ENCODE measurements around the gene WDR81.
A peak's percentile ranks its signal among the peaks of the same experiment; 100 is the strongest.

WDR81 gene

DNA sequence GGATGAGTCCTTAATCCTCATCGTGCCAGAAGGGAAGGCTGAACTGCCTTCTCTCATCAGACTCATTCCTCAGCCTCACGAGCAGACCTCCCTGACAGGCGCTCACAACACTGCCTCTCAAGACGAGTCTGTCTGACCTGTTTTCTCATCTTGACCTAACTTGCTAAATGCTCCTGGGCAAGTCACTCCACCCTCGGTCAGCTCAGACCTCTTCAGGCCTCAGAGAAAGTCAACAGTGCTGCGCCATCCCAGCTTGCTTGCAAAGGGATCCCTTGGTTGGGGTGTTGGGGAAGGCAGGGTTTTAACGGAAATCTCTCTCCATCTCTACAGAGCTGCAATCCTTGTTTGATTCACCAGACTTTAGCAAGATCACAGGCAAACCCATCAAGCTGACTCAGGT lies 52.4 kb downstream of the WDR81 start:
- DNase-seq (ENCODE audit: low spot score) (no peak), FAIRE-seq (no peak)

DNA sequence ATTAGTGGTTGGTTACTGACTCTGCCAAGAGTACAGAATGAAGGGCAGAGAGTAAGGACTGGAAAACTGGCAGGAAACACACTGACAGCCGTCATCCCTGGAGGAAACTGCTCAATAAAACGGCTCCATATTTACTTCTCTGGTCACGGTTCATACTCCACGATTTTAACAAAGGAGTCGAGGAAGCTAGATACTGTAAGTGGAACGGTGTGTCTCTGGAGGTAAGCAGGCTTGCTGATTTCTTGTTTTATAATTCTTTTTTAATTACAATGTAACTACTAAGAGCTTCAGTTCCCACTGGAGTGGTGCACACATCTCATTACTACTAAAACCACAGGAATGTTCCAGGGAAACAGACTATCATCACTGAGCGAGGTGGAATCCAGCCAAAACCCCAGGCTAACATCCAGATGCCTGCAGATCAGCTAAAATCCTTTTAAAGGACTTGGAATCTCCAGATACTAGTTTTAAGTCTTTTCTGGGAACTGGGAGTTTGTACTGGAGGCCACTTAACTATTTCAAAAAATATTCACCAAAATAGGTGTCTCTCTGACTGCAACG lies 55.1 kb downstream of the WDR81 start:
- DNase-seq (ENCODE audit: low spot score) (peak; percentile 59), FAIRE-seq (peak; percentile 92)

DNA sequence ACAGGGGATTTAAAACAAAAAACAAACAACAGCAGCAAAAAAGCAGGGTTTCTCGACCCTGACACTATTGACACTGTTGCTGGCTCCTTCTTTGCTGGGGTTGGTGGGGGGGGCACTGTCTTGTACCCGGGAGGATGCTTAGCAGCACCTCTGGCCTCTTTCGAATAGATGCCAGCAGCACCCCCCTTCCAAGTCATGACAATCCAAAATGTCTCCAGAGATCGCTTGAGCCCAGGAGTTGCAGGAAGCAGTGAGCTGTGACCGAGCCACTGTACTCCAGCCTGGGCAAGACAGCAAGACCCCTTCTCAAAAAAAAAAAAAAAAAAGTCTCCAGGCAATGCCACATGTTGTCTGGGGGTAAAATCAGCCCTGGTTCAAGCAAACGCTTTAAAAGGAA lies 57.7 kb downstream of the WDR81 start:
- FAIRE-seq (no peak), DNase-seq (ENCODE audit: low spot score) (no peak)

DNA sequence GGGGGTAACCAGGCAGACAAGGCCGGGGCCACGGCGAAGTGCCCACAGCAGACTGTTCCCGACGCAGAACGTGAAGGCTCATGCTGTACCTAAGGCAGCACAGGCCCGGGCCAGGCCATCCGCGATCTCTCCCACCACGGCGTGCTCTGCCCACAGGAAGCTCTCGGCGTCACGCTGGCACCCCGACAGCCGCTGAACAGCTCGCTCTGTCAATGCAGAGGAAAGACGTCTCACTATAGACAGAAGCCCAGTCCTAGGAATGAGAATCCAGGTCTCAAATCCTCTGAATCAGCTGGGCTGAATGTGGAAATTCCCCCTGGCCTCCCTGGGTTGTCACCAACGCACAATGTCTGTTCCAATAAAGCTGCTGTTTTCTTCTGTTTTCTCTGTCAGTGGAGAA lies 58.8 kb downstream of the WDR81 start:
- no peak for FAIRE-seq
- DNase-seq (ENCODE audit: low spot score): no peak

DNA sequence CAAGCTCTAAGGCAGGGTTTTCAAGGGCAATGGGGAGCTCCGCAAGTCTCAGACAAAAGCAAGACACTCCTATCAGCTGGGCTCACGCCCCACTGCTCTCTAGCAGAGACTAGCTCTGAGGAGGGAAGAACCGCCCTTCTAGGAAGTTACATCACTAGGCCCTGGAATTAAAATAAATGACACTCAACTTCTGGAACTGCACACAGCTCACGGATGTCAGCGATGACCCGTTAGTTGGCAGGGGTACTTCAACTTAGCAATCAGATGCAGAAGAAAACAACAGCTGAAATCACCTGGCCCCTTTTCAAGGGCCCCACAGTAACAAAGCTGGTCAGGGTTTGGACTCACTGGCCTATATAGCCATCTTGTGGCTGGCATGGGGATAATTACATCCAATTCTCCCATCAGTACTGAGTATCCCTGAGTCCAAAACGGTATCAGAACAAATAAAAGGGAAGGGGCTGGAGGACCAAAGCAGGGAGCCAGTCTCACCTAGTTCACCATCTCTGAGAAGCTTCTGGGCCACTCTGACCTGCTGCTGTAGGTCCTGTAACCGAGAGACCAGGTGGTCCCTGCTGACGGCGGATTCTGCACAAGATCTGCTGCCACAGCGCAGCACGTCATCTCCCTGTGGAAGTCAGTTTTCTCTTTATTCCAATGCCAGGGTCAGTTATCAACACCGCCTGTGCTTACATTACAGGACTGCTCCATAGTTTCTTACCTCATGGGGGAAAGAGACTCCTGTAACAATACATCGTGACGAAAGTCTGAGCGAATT lies 59.5 kb downstream of the WDR81 start:
- FAIRE-seq: no peak
- DNase-seq (ENCODE audit: low spot score): no peak

DNA sequence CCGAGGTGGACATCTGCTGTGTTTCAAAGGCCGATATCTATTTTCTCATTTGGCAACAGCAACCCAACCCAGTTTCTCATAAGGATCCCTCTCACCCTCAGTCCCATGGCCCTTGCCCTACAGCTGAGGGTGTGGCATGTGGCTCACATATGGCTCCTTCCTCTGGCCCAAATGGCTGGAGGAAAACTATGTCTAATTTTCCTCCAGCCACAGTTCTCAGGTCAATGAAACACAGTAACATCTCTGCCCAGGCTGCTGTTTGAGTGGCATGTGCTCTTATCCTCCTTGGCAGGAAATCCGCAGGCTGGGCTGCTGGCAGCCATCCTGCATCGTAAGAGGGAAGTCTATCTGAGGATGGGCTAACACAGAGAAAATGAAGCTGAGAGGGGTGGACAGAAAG lies 61.4 kb downstream of the WDR81 start:
- DNase-seq (ENCODE audit: low spot score) (no peak), FAIRE-seq (no peak)

DNA sequence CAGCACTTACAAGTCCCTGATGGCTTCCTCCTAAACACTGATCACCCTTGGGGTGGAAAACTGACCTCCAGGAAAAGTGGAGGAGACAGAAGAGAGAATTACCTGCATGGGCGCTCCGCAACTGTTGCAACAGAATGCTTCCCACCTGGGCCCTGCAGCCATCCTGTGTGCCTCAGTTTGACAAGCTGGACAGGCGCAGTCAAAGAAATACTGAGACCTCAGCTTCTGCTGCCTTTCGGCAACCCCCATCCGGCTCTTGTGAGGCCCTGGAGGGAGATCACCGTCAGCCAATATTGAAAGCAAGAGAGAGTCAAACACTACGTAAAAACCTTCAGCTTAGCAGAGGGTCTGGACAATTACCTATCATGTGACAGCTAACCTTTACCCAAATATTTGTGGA lies 62.2 kb downstream of the WDR81 start:
- FAIRE-seq: no peak
- DNase-seq (ENCODE audit: low spot score): no peak

DNA sequence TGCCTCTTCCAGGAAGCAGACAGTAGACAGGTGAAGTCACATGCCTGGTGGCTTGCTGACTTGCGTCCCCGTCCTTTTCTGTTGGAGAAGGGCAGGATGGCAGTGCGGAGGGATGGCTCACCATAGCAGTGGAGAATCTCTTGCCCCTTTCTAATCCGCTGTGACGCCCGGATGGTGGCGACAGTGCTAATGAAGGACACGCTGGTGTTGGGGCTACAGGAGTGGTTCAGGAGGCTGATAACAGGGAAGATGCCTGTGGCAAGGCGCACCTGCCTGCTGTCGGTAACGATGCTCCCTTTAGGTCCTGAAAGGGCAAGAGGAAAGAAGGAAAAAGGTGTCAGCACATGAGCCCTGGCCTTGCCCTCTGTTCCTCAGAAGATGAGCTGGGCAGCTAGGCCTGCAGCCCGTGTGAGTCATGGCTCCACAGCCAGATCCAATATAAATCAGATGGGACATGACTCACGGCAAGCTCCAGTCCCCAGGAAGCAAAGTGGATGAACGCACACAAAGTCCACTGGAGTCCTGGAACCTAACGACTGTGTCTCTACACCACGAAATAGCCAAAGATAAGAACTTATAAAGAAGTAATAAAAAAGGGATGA lies 62.9 kb downstream of the WDR81 start:
- FAIRE-seq: peak; percentile 96
- DNase-seq (ENCODE audit: low spot score): peak; percentile 88
